GM13976 (cell line): ENCODE data around the gene BARX2.

Experiments used
- DNase-seq: peaks from one replicate; pipeline ENCODE4 v3.0.0; 2012; ENCODE audit warnings: low spot score
- CTCF ChIP-seq: IDR thresholded peaks from 2 replicates; pipeline ENCODE4 v1.5.1; 2012; ENCODE audit warnings: borderline replicate concordance, mild to moderate bottlenecking; ENCODE audit not compliant: insufficient read depth; ENCODE audit errors: extremely low read depth, missing control alignments, control extremely low read depth
- in situ Hi-C: fragments of 300-500 bp; cut with MboI; formaldehyde crosslinking; loops from one replicate; pipeline ENCODE4 v1.12.0; 2022; ENCODE audit warnings: low sequenced_read_pairs, mixed read lengths, inconsistent platforms; ENCODE audit not compliant: unreplicated experiment

BARX2 gene

GRCh38 chr11:129374081-129374992, 1.3 kb upstream of the BARX2 start:
- in situ Hi-C loops, result loop anchor here (25.0 kb wide), 1 partner anchor 363 kb away; no protein-coding TSS in a partner anchor
- TF ChIP-seq CTCF, result no peak
- peak; percentile 32 for DNase-seq

GRCh38 chr11:129374993-129375750, 476 bp upstream of the BARX2 start:
- in situ Hi-C loops, result loop anchor here (25.0 kb wide), 1 partner anchor 362 kb away; no protein-coding TSS in a partner anchor
- peak; percentile 37 for DNase-seq
- no peak for TF ChIP-seq CTCF

GRCh38 chr11:129376658-129377341, 1.2 kb downstream of the BARX2 start:
- in situ Hi-C loops, result no loop called here
- DNase-seq, result no peak
- no peak for TF ChIP-seq CTCF

- DNase-seq, result no peak
- no peak for TF ChIP-seq CTCF
- in situ Hi-C loops, result no loop called here
Measured at GRCh38 chr11:129377739-129378138, 2.1 kb downstream of the BARX2 start.

GRCh38 chr11:129380413-129380812, 4.8 kb downstream of the BARX2 start:
- in situ Hi-C loops, result no loop called here
- no peak for TF ChIP-seq CTCF
- DNase-seq, result no peak

- TF ChIP-seq CTCF, result no peak
- no peak for DNase-seq
- in situ Hi-C loops, result no loop called here
Measured at GRCh38 chr11:129382583-129382982, 6.9 kb downstream of the BARX2 start.
